Activated B cell treated with CpG ODN at 0.5 μM for 24 hours (primary cell): ENCODE measurements around the gene CLDND2. TPM values are rescaled to one million over a fixed set of nuclear protein-coding genes. Genes with fewer than 3 reads are reported as not detected.

Experiments
- ATAC-seq: fragments of 200-7000 bp; cut with Tn5 transposase; one replicate; pipeline ENCODE4 v1.10.0; 2021; ENCODE audit warnings: low read depth, mild to moderate bottlenecking, moderate library complexity
- CTCF ChIA-PET: fragments of 350-600 bp; sonication (Branson Sonifier 250); formaldehyde crosslinking; loops from one replicate; lab custom pipeline; 2021; ENCODE audit warnings: antibody characterized with exemption; lab: Charles Lee
- POLR2A ChIA-PET: fragments of 350-600 bp; sonication (Branson Sonifier 250); formaldehyde crosslinking; loops from one replicate; lab custom pipeline; 2021; ENCODE audit warnings: antibody characterized with exemption; lab: Charles Lee
- DNase-seq: peaks from one replicate; pipeline ENCODE4 v3.0.0; 2022
- H3K27ac Mint-ChIP-seq: one replicate; pipeline ENCODE4 v1.8.0; 2020; ENCODE audit warnings: mixed read lengths
- H3K27me3 Mint-ChIP-seq: one replicate; pipeline ENCODE4 v1.8.0; 2021; ENCODE audit warnings: mixed read lengths
- H3K36me3 Mint-ChIP-seq: one replicate; pipeline ENCODE4 v1.8.0; 2021; ENCODE audit warnings: low read depth, mixed read lengths
- H3K4me1 Mint-ChIP-seq: one replicate; pipeline ENCODE4 v1.8.0; 2021; ENCODE audit warnings: mixed read lengths
- H3K4me3 Mint-ChIP-seq: one replicate; pipeline ENCODE4 v1.8.0; 2020; ENCODE audit warnings: mild to moderate bottlenecking, mixed read lengths
- H3K9me3 Mint-ChIP-seq: one replicate; pipeline ENCODE4 v1.8.0; 2020; ENCODE audit warnings: mixed read lengths
- intact Hi-C: fragments of 100-400 bp; cut with micrococcal nuclease; formaldehyde crosslinking; loops from one replicate; pipeline ENCODE4 v1.15.1; 2024
- total RNA-seq: library from RNA; stranded (reverse); gene quantifications from 2 replicates; pipeline ENCODE4 v1.2.3, GENCODE V29; 2022
- TF ChIP-seq, protein P1 (sequence below): fragments of 200-600 bp; IDR thresholded peaks from one replicate; pipeline ENCODE4 v1.8.0; 2022; ENCODE audit warnings: antibody characterized with exemption, mild to moderate bottlenecking

The CLDND2 gene
- total RNA-seq, 1 donor from 2014 or later = 2.2 TPM

DNA sequence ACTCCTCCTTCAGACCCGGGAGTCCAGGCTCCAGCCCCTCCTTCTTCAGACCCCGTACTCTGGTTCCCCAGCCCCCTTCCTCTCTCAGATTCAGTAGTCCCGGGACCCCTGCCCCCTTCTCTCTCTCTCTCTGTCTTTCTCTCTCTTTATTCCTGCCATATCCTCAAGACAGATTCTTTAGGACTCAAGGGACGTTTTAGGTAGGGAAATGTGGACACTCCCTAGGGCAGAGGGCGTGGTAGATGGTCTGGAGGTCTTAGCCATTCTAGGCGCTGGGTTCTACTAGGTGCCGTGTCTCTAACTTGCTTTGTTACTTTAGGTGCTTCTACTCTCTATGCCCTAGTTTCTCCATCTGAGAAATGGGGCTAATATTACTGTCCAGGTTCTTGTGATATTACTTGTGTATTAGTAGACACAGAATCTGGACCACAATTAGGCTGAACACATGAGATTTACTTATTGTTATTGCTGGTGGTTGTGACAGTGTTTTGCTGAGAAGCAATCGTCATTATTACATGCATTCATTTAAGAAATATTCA, 22.3 kb upstream of the CLDND2 start:
- intact Hi-C loops = no loop called here
- DNase-seq = no peak
- H3K9me3 Mint-ChIP-seq = no peaks in the 10 kb centered on the region
- no peak overlapping the region for H3K4me3 Mint-ChIP-seq
- POLR2A ChIA-PET = interaction anchor here (1.0 kb wide), 1 partner anchor 23 kb away, joined by 3 read pairs; no protein-coding TSS in a partner anchor
- CTCF ChIA-PET = no interaction called here
- H3K27ac Mint-ChIP-seq = peak overlapping the region; percentile 41
- H3K36me3 Mint-ChIP-seq = no peaks in the 10 kb centered on the region
- TF ChIP-seq, protein P1, sequence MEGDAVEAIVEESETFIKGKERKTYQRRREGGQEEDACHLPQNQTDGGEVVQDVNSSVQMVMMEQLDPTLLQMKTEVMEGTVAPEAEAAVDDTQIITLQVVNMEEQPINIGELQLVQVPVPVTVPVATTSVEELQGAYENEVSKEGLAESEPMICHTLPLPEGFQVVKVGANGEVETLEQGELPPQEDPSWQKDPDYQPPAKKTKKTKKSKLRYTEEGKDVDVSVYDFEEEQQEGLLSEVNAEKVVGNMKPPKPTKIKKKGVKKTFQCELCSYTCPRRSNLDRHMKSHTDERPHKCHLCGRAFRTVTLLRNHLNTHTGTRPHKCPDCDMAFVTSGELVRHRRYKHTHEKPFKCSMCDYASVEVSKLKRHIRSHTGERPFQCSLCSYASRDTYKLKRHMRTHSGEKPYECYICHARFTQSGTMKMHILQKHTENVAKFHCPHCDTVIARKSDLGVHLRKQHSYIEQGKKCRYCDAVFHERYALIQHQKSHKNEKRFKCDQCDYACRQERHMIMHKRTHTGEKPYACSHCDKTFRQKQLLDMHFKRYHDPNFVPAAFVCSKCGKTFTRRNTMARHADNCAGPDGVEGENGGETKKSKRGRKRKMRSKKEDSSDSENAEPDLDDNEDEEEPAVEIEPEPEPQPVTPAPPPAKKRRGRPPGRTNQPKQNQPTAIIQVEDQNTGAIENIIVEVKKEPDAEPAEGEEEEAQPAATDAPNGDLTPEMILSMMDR = no peak
- no peak for ATAC-seq
- H3K27me3 Mint-ChIP-seq = no peaks in the 10 kb centered on the region
- H3K4me1 Mint-ChIP-seq = peaks cover 31% of the 10 kb centered on the region

DNA sequence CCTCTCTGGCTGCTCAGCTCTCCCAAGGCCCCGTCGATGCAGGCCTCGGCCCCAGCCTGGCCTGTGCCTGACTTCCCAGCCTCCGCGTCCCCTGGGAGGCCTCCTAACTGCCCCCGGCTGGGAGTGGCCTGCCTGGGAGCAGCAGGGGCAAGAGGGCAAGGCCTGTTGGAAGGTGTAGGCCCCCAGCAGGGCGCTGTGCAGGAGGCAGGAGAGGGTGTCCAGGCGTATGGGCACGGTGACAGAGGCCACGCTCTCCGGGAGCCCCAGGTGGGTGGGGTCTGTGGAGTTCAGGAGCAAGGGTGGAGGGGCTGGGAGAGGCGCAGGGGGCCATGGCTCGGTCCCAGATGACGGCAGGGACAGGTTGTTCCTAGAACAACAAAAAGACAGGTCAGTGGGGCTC, 20.3 kb upstream of the CLDND2 start:
- TF ChIP-seq, protein P1 = no peak
- ATAC-seq = no peak
- H3K27ac Mint-ChIP-seq = no peak overlapping the region
- no peaks in the 10 kb centered on the region for H3K27me3 Mint-ChIP-seq
- ChIA-PET POLR2A (no interaction called here), CTCF (interaction anchor here (0.6 kb wide), 1 partner anchor 47 kb away, joined by 3 read pairs; no protein-coding TSS in a partner anchor)
- DNase-seq = no peak
- intact Hi-C loops = no loop called here
- H3K4me3 Mint-ChIP-seq = no peak overlapping the region
- H3K36me3 Mint-ChIP-seq = no peaks in the 10 kb centered on the region
- H3K4me1 Mint-ChIP-seq = peaks cover 14% of the 10 kb centered on the region
- H3K9me3 Mint-ChIP-seq = no peaks in the 10 kb centered on the region

DNA sequence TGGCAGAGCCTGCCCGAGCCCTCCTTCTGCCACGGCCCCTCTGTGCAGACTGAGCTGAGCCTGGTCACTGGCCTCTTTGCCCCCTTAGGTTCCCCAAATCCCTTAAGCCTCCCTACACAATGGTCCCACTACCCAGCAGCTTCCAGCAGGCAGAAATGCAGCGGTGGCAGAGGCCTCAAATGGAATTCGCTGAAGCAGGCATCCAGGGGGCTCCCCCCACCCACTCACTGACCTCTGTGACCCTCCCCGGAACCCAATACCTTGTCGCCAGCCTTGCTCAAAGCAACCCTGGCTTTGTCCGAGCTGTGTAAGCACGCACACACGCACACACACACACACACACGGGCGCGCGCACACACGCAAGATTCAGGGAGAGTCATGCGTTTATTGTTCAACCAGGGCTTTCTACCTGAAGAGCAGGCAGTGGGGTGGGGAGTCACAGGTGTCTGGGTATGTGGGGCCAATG, 19.2 kb upstream of the CLDND2 start, which contains the start of gene LIM2:
TSS of gene LIM2 (minus strand) at position 51 of the 466 bp plus-strand sequence. CDS start 531 bp downstream, outside the sequence.
- TF ChIP-seq, protein P1 = no peak
- peaks cover 9% of the 10 kb centered on the region for H3K4me1 Mint-ChIP-seq
- DNase-seq (no peak), ATAC-seq (no peak)
- peak within 1 kb of the TSS; percentile 1 for H3K27ac Mint-ChIP-seq
- ChIA-PET POLR2A (no interaction called here), CTCF (no interaction called here)
- H3K27me3 Mint-ChIP-seq = no peaks in the 10 kb centered on the region
- intact Hi-C loops = no loop called here
- H3K4me3 Mint-ChIP-seq = no peak within 1 kb of the TSS
- H3K36me3 Mint-ChIP-seq = no peaks in the 10 kb centered on the region
- no peaks in the 10 kb centered on the region for H3K9me3 Mint-ChIP-seq

DNA sequence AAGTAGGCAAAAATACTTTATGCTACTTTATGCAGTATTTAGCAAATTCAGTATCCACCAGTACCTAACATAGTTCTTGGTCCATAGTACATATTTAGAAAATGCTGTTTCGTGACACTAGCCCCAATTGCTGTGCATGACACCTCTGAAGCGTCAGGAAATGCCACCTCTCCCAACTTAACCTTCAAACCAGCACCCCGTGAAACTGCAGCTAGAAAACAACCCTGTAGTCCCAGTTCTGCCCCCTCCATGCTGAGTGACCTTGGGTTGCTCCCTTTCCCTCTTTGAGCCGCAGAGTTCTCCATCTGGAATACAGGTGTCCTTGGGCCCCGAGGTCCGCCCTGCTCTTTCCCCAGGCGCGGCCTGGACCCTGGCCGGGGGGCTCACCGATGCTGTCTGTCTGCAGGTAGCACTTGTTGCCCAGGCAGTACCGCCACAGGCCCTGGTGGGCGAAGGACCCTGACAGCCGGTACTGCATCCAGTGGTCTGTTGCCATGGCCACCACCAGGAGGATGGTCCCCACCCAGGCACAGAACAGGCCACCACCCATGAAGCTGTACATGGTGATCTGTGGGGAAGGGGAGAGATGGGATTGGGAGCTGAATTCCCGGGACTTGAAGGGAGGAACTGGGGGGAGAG, 18.2 kb upstream of the CLDND2 start:
- H3K36me3 Mint-ChIP-seq = no peaks in the 10 kb centered on the region
- no peak for DNase-seq
- TF ChIP-seq, protein P1 = no peak
- peaks cover 3% of the 10 kb centered on the region for H3K27me3 Mint-ChIP-seq
- POLR2A ChIA-PET = no interaction called here
- no peak overlapping the region for H3K27ac Mint-ChIP-seq
- CTCF ChIA-PET = no interaction called here
- no peak for ATAC-seq
- intact Hi-C loops = no loop called here
- H3K4me3 Mint-ChIP-seq = no peak overlapping the region
- no peaks in the 10 kb centered on the region for H3K9me3 Mint-ChIP-seq
- peaks cover 7% of the 10 kb centered on the region for H3K4me1 Mint-ChIP-seq

DNA sequence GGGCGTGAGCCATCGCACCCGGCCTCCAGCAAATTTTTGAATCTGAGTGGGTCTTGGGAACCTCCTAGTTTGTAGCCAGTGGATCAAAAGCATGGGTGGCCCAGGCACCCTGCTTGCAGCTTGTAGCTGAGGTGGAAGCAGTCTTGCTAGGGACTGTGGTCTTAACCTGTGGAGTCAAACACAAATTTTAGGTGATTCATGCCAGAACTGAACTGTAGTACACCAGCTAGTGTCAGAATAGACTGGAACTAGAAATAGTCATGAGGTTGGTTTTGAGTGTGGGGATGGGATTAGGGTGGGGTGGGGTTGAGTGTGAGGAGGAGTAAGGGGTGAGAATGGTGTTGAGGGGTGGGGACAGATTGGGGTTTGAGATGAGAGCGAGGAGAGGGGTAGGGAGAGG, 13.2 kb upstream of the CLDND2 start:
- Mint-ChIP-seq H3K9me3 (no peaks in the 10 kb centered on the region), H3K27me3 (peaks cover 3% of the 10 kb centered on the region), H3K4me1 (no peaks in the 10 kb centered on the region), H3K36me3 (no peaks in the 10 kb centered on the region), H3K4me3 (no peak overlapping the region), H3K27ac (no peak overlapping the region)
- intact Hi-C loops = no loop called here
- ATAC-seq (no peak), DNase-seq (no peak)
- CTCF ChIA-PET = no interaction called here
- POLR2A ChIA-PET = no interaction called here
- TF ChIP-seq, protein P1 = no peak
